A549 (cell line): ENCODE data around the gene TEX55. TPM values are rescaled to one million over a fixed set of nuclear protein-coding genes. Genes with fewer than 3 reads are reported as not detected.
A peak's percentile ranks its signal among the peaks of the same experiment; 100 is the strongest.

Experiments
- ATAC-seq, 2 experiments: fragments of 200-7000 bp in 1 of 2; fragments of >200 bp in 1 of 2; cut with Nextera tagmentation in 1 of 2; cut with Tn5 transposase in 1 of 2; 3 replicates each; pipeline versions ENCODE4 v1.8.0 to v1.9.1; 2018 to 2020; ENCODE audit warnings: mild to moderate bottlenecking in 1 of 2, moderate library complexity in 1 of 2
- CTCF ChIA-PET: fragments of 300-600 bp; sonication (Branson Sonifier 250); formaldehyde crosslinking; extraction: SDS; loops from one replicate; lab custom pipeline; 2021; ENCODE audit warnings: antibody characterized with exemption, inconsistent platforms; lab: Yijun Ruan, JAX
- POLR2A ChIA-PET: fragments of 350-600 bp; formaldehyde crosslinking; extraction: SDS; loops from one replicate; lab custom pipeline; 2021; ENCODE audit warnings: antibody characterized with exemption, inconsistent platforms; lab: Yijun Ruan, JAX
- DNase-seq, 2 experiments: peaks; one replicate each; pipeline versions ENCODE4 v3.0.0 to v3.0.0-alpha.2; 2011 to 2016; ENCODE audit warnings: low read depth in 1 of 2, low spot score in 1 of 2
- FAIRE-seq: peaks from 2 replicates; lab custom pipeline; 2011; peaks lifted over from hg19 to GRCh38; lab: Jason Lieb, UNC
- H3K27ac ChIP-seq, 2 experiments: fragments of >200 bp; sonication (Bioruptor Twin); formaldehyde crosslinking; 3 replicates each; pipeline ENCODE4 v1.5.1; 2016 to 2017
- H3K4me1 ChIP-seq: fragments of >200 bp; sonication (Bioruptor Twin); formaldehyde crosslinking; 3 replicates; pipeline ENCODE4 v1.6.1; 2016
- H3K4me2 ChIP-seq: fragments of >200 bp; sonication (Bioruptor Twin); formaldehyde crosslinking; 3 replicates; pipeline ENCODE4 v1.6.1; 2016
- H3K4me3 ChIP-seq: fragments of >200 bp; sonication (Bioruptor Twin); formaldehyde crosslinking; 3 replicates; pipeline ENCODE4 v1.5.1; 2016
- H3K9me3 ChIP-seq: fragments of >200 bp; sonication (Bioruptor Twin); formaldehyde crosslinking; 3 replicates; pipeline ENCODE4 v1.6.1; 2016
- BHLHE40 ChIP-seq: IDR thresholded peaks from 2 replicates; pipeline ENCODE4 v1.6.1; 2012; ENCODE audit warnings: low read depth, low read length, inconsistent platforms
- CBX2 ChIP-seq: fragments of 200-600 bp; sonication (generic); IDR thresholded peaks from 2 replicates; pipeline ENCODE4 v1.6.1; 2016; ENCODE audit warnings: low read depth, mild to moderate bottlenecking, borderline replicate concordance
- CHD4 ChIP-seq: fragments of 200-600 bp; sonication (generic); IDR thresholded peaks from 2 replicates; pipeline ENCODE4 v1.6.1; 2016; ENCODE audit warnings: antibody characterized with exemption, mild to moderate bottlenecking, borderline replicate concordance
- EHF ChIP-seq: fragments of 250-450 bp; sonication (Bioruptor Pico); IDR thresholded peaks from 2 replicates; pipeline ENCODE4 v1.5.0; 2020; ENCODE audit warnings: mild to moderate bottlenecking
- FOSB ChIP-seq: fragments of 250-450 bp; sonication (Bioruptor Pico); IDR thresholded peaks from 2 replicates; pipeline ENCODE4 v1.5.0; 2020; ENCODE audit warnings: mild to moderate bottlenecking, moderate library complexity
- FOSL2 ChIP-seq, 2 experiments: fragments of 450-650 bp in 1 of 2; fragments of >200 bp in 1 of 2; sonication (Bioruptor Twin) in 1 of 2; formaldehyde crosslinking; IDR thresholded peaks; 2 replicates each; pipeline versions ENCODE4 v1.5.0 to v1.6.1; 2016 to 2020; ENCODE audit warnings: mild to moderate bottlenecking in 1 of 2, moderate library complexity in 1 of 2
- KDM1A ChIP-seq: fragments of 200-600 bp; sonication (generic); IDR thresholded peaks from 2 replicates; pipeline ENCODE4 v1.6.1; 2016; ENCODE audit warnings: low read depth, mild to moderate bottlenecking
- MAFK ChIP-seq: fragments of 450-650 bp; IDR thresholded peaks from 2 replicates; pipeline ENCODE4 v1.6.1; 2014; ENCODE audit not compliant: partially characterized antibody
- MYC ChIP-seq: IDR thresholded peaks from 2 replicates; pipeline ENCODE4 v1.6.1; 2012; ENCODE audit warnings: mild to moderate bottlenecking, inconsistent platforms, low read length, improper control_type of control experiment, borderline replicate concordance
- POLR2AphosphoS2 ChIP-seq: conservative IDR thresholded peaks from 2 replicates; pipeline ENCODE4 v1.6.1; 2012; ENCODE audit warnings: low read length, improper control_type of control experiment, inconsistent platforms
- RAD21 ChIP-seq, 2 experiments: fragments of >200 bp in 1 of 2; sonication (Bioruptor Twin) in 1 of 2; formaldehyde crosslinking in 1 of 2; IDR thresholded peaks in 1 of 2; conservative IDR thresholded peaks in 1 of 2; 2 replicates in 1 of 2; 3 replicates in 1 of 2; pipeline ENCODE4 v1.6.1; 2012 to 2018; ENCODE audit warnings: inconsistent platforms in 1 of 2
- RARB ChIP-seq: fragments of 250-450 bp; sonication (Bioruptor Pico); IDR thresholded peaks from 2 replicates; pipeline ENCODE4 v1.8.0; 2021; ENCODE audit warnings: mild to moderate bottlenecking, moderate library complexity
- RFX5 ChIP-seq: fragments of 450-650 bp; IDR thresholded peaks from 2 replicates; pipeline ENCODE4 v1.7.1; 2014; ENCODE audit warnings: antibody characterized with exemption, mild to moderate bottlenecking, moderate library complexity
- RNF2 ChIP-seq: fragments of 200-600 bp; sonication (generic); IDR thresholded peaks from 2 replicates; pipeline ENCODE4 v1.6.1; 2016; ENCODE audit warnings: low read depth, mild to moderate bottlenecking, antibody characterized with exemption, moderate library complexity, borderline replicate concordance
- TFCP2L1 ChIP-seq: fragments of 250-450 bp; sonication (Bioruptor Pico); IDR thresholded peaks from 2 replicates; pipeline ENCODE4 v1.5.0; 2021; ENCODE audit warnings: mild to moderate bottlenecking
- TP53 ChIP-seq: fragments of 250-450 bp; sonication (Bioruptor Pico); IDR thresholded peaks from 2 replicates; pipeline ENCODE4 v1.5.0; 2021; ENCODE audit warnings: mild to moderate bottlenecking, moderate library complexity
- ZC3H11A ChIP-seq: fragments of 450-650 bp; IDR thresholded peaks from 2 replicates; pipeline ENCODE4 v1.6.1; 2014; ENCODE audit warnings: antibody characterized with exemption, mild to moderate bottlenecking
- ZFP36 ChIP-seq: fragments of 450-650 bp; IDR thresholded peaks from 2 replicates; pipeline ENCODE4 v1.6.1; 2014; ENCODE audit warnings: borderline replicate concordance; ENCODE audit not compliant: partially characterized antibody
- ZNF302 ChIP-seq: fragments of 250-450 bp; sonication (Bioruptor Pico); IDR thresholded peaks from 2 replicates; pipeline ENCODE4 v1.9.0; 2021; ENCODE audit warnings: inconsistent platforms, mild to moderate bottlenecking, moderate library complexity
- WGBS: methylation state at CpG from one replicate; pipeline ENCODE4 v1.1.6; 2017; ENCODE audit errors: missing lambda C conversion rate; 5-methylcytosine and 5-hydroxymethylcytosine counted together
- polyA plus RNA-seq, 4 experiments: library from polyadenylated mRNA; depleted of rRNA in 3 of 4; stranded (reverse); fragments of >200 nt; fragmentation: RNase III in 1 of 4; extraction: RNeasy Plus Mini Kit Qiagen cat#74134 plus additional on column Dnase treatment in 1 of 4; gene quantifications; 2 replicates in 3 of 4; 3 replicates in 1 of 4; pipeline ENCODE4 v1.2.3, GENCODE V29; 2011 to 2017
- TF ChIP-seq, protein P1 (sequence below): fragments of >200 bp; sonication (Bioruptor Twin); formaldehyde crosslinking; IDR thresholded peaks from 3 replicates; pipeline ENCODE4 v1.6.1; 2016
- TF ChIP-seq, protein P2 (sequence below): fragments of >200 bp; sonication (Bioruptor Twin); formaldehyde crosslinking; IDR thresholded peaks from 3 replicates; pipeline ENCODE4 v1.5.1; 2016
- TF ChIP-seq, protein P3 (sequence below): fragments of >200 bp; sonication (Bioruptor Twin); formaldehyde crosslinking; IDR thresholded peaks from 2 replicates; pipeline ENCODE4 v1.6.1; 2016
- TF ChIP-seq, protein P4 (sequence below): fragments of 250-450 bp; sonication (Bioruptor Pico); IDR thresholded peaks from 2 replicates; pipeline ENCODE4 v1.5.0; 2020; ENCODE audit warnings: low read depth, mild to moderate bottlenecking, moderate library complexity
- TF ChIP-seq, protein P5 (sequence below): fragments of 250-450 bp; sonication (Bioruptor Pico); IDR thresholded peaks from 2 replicates; pipeline ENCODE4 v1.5.0; 2021; ENCODE audit warnings: mild to moderate bottlenecking, moderate library complexity, borderline replicate concordance
- TF ChIP-seq, protein P6 (sequence below): fragments of 200-600 bp; sonication (generic); IDR thresholded peaks from 2 replicates; pipeline ENCODE4 v1.6.1; 2016; ENCODE audit warnings: antibody characterized with exemption, mild to moderate bottlenecking, moderate library complexity

The TEX55 gene
- polyA plus RNA-seq, 2 of the 4 experiments (the other 2 are of a cell fraction), result 0.08 TPM; not detected in 1

DNA sequence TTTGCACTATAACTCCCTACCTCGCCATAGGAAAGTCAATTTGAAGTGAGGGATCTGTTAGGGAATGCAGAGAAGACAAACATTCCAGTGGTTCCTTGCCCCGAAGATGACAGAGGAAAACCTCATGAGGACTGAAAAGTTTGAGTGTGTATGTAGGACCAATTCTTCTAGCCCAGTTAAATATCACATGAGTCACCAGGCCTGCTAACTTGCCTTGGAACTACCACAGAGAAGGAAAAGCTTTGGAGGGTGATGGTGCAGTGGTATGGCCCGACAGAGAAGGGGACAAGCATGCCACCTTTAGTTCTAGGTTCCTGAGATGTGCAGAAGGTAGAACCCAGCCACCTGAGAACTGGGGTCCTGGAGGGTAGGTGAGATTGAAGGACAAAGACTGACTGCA, 24.9 kb downstream of the TEX55 start:
- ChIA-PET POLR2A (no interaction called here), CTCF (no interaction called here)
- ATAC-seq (no peak), FAIRE-seq (no peak), DNase-seq (no peak)
- TF ChIP-seq POLR2AphosphoS2 (no peak), KDM1A (no peak), BHLHE40 (no peak), ZFP36 (no peak), RNF2 (no peak), RAD21 (conservative IDR thresholded peaks at IDR 0.05 in 1 of 2, IDR thresholded peaks at IDR 0.05 in 1 of 2) (no peak), FOSL2 (IDR thresholded peaks at IDR 0.05) (no peak), FOSL2 (CRISPR knock-in tag; IDR thresholded peaks at IDR 0.05) (no peak), RFX5 (no peak), ZNF302 (CRISPR knock-in tag) (no peak), CHD4 (no peak)
- TF ChIP-seq, protein P1, sequence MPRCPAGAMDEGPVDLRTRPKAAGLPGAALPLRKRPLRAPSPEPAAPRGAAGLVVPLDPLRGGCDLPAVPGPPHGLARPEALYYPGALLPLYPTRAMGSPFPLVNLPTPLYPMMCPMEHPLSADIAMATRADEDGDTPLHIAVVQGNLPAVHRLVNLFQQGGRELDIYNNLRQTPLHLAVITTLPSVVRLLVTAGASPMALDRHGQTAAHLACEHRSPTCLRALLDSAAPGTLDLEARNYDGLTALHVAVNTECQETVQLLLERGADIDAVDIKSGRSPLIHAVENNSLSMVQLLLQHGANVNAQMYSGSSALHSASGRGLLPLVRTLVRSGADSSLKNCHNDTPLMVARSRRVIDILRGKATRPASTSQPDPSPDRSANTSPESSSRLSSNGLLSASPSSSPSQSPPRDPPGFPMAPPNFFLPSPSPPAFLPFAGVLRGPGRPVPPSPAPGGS, result no peak
- TF ChIP-seq, protein P2, sequence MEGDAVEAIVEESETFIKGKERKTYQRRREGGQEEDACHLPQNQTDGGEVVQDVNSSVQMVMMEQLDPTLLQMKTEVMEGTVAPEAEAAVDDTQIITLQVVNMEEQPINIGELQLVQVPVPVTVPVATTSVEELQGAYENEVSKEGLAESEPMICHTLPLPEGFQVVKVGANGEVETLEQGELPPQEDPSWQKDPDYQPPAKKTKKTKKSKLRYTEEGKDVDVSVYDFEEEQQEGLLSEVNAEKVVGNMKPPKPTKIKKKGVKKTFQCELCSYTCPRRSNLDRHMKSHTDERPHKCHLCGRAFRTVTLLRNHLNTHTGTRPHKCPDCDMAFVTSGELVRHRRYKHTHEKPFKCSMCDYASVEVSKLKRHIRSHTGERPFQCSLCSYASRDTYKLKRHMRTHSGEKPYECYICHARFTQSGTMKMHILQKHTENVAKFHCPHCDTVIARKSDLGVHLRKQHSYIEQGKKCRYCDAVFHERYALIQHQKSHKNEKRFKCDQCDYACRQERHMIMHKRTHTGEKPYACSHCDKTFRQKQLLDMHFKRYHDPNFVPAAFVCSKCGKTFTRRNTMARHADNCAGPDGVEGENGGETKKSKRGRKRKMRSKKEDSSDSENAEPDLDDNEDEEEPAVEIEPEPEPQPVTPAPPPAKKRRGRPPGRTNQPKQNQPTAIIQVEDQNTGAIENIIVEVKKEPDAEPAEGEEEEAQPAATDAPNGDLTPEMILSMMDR, result no peak
- TF ChIP-seq, protein P3, sequence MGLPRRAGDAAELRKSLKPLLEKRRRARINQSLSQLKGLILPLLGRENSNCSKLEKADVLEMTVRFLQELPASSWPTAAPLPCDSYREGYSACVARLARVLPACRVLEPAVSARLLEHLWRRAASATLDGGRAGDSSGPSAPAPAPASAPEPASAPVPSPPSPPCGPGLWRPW, result no peak
- WGBS, result 88% methylated on average over 3 of the region's 3 CpGs
- Histone ChIP-seq H3K27ac (peak overlapping the region in 1 of 2 experiments; percentile 68; a peak in 3 of 6 replicates), H3K4me1 (peaks cover 33% of the 10 kb centered on the region), H3K9me3 (no peaks in the 10 kb centered on the region), H3K4me3 (no peak overlapping the region), H3K4me2 (no peak overlapping the region)

DNA sequence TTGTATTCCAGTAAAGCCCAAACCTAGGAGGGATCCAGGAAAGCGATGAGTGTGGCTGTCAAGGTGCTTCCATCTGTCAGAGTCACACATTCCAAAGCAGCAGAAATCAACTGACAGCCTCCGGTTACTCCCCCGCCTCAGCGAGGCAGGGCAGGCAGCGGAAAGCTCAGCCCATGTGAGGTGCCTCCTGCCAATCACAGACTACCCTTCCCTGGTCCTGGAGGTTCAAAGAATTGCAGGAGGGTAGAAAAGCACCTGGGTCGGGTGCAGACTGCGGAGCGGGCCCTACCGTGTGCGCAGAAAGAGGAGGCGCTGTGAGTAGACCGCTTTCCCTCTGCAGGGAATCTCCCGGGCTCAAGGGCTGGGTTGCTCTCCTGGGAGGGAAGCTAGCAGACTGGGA, 27.4 kb downstream of the TEX55 start, which contains the start of gene UPK1B:
UPK1B (plus strand) TSS at position 274 of the 400 bp plus-strand sequence. CDS start 13,144 bp downstream, outside the sequence.
- Histone ChIP-seq H3K4me1 (peaks cover 54% of the 10 kb centered on the region), H3K4me2 (peak within 1 kb of the TSS; percentile 2; the same call in 1 of the 3 replicates), H3K27ac (peak within 1 kb of the TSS; percentile 43 to 70; a peak in 4 of 6 replicates), H3K4me3 (no peak within 1 kb of the TSS), H3K9me3 (no peaks in the 10 kb centered on the region)
- POLR2A ChIA-PET, result interaction anchor here (1.0 kb wide), 1 partner anchor 68 kb away, joined by 3 read pairs; the partner anchor contains the start of gene B4GALT4
- CTCF ChIA-PET, result no interaction called here
- 84% methylated on average over 13 of the region's 13 CpGs for WGBS
- no peak for FAIRE-seq
- TF ChIP-seq EHF (CRISPR knock-in tag), result no peak
- TF ChIP-seq, protein P4, sequence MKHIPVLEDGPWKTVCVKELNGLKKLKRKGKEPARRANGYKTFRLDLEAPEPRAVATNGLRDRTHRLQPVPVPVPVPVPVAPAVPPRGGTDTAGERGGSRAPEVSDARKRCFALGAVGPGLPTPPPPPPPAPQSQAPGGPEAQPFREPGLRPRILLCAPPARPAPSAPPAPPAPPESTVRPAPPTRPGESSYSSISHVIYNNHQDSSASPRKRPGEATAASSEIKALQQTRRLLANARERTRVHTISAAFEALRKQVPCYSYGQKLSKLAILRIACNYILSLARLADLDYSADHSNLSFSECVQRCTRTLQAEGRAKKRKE, result no peak
- no peak for TF ChIP-seq ZNF302 (CRISPR knock-in tag)
- no peak for TF ChIP-seq FOSL2 (IDR thresholded peaks at IDR 0.05)
- TF ChIP-seq FOSL2 (CRISPR knock-in tag; IDR thresholded peaks at IDR 0.05), result no peak
- no peak for TF ChIP-seq CBX2
- TF ChIP-seq RARB (CRISPR knock-in tag), result no peak
- TF ChIP-seq, protein P5, sequence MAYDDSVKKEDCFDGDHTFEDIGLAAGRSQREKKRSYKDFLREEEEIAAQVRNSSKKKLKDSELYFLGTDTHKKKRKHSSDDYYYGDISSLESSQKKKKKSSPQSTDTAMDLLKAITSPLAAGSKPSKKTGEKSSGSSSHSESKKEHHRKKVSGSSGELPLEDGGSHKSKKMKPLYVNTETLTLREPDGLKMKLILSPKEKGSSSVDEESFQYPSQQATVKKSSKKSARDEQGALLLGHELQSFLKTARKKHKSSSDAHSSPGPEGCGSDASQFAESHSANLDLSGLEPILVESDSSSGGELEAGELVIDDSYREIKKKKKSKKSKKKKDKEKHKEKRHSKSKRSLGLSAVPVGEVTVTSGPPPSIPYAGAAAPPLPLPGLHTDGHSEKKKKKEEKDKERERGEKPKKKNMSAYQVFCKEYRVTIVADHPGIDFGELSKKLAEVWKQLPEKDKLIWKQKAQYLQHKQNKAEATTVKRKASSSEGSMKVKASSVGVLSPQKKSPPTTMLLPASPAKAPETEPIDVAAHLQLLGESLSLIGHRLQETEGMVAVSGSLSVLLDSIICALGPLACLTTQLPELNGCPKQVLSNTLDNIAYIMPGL (CRISPR knock-in tag), result no peak
- TF ChIP-seq TP53, result no peak
- TF ChIP-seq FOSB (CRISPR knock-in tag), result no peak
- no peak for TF ChIP-seq ZFP36
- TF ChIP-seq, protein P6, sequence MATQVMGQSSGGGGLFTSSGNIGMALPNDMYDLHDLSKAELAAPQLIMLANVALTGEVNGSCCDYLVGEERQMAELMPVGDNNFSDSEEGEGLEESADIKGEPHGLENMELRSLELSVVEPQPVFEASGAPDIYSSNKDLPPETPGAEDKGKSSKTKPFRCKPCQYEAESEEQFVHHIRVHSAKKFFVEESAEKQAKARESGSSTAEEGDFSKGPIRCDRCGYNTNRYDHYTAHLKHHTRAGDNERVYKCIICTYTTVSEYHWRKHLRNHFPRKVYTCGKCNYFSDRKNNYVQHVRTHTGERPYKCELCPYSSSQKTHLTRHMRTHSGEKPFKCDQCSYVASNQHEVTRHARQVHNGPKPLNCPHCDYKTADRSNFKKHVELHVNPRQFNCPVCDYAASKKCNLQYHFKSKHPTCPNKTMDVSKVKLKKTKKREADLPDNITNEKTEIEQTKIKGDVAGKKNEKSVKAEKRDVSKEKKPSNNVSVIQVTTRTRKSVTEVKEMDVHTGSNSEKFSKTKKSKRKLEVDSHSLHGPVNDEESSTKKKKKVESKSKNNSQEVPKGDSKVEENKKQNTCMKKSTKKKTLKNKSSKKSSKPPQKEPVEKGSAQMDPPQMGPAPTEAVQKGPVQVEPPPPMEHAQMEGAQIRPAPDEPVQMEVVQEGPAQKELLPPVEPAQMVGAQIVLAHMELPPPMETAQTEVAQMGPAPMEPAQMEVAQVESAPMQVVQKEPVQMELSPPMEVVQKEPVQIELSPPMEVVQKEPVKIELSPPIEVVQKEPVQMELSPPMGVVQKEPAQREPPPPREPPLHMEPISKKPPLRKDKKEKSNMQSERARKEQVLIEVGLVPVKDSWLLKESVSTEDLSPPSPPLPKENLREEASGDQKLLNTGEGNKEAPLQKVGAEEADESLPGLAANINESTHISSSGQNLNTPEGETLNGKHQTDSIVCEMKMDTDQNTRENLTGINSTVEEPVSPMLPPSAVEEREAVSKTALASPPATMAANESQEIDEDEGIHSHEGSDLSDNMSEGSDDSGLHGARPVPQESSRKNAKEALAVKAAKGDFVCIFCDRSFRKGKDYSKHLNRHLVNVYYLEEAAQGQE, result no peak
- TF ChIP-seq MYC, result no peak
- no peak for TF ChIP-seq KDM1A
- no peak for TF ChIP-seq MAFK
- no peak for TF ChIP-seq TFCP2L1 (CRISPR knock-in tag)
- no peak for TF ChIP-seq ZC3H11A
- ATAC-seq, result peak in 1 of 2 experiments; percentile 51; a peak in 3 of 6 replicates
- peak in 1 of 2 experiments; percentile 40 for DNase-seq
